GM12878 (cell line): Measurements from ENCODE around the gene MYO1D. TPM values are rescaled to one million over a fixed set of nuclear protein-coding genes. Genes with fewer than 3 reads are reported as not detected.
"Not testable (repeated sequence)": the region's sequence is repeated elsewhere in the genome, so short reads cannot be mapped to it uniquely, and the experiment has no call there.

Source experiments
- ATAC-seq: fragments of 200-7000 bp; cut with Tn5 transposase; 3 replicates; pipeline ENCODE4 v1.9.1; 2020; ENCODE audit warnings: mild to moderate bottlenecking, moderate library complexity
- BruUV-seq: library from RNA; stranded (reverse); fragments of 400-500 nt; replicated peaks from 2 replicates; lab custom pipeline; 2021; lab: Mats Ljungman, UMichigan
- CTCF ChIA-PET: fragments of 300-600 bp; sonication (Branson Sonifier 250); formaldehyde crosslinking; extraction: SDS; loops from one replicate; lab custom pipeline; 2021; ENCODE audit warnings: inconsistent platforms; lab: Yijun Ruan, JAX
- POLR2A ChIA-PET: fragments of 350-600 bp; formaldehyde crosslinking; extraction: SDS; loops from one replicate; lab custom pipeline; 2021; ENCODE audit warnings: inconsistent platforms; lab: Charles Lee
- RAD21 ChIA-PET: fragments of 300-600 bp; sonication (Branson Sonifier 250); formaldehyde crosslinking; loops from one replicate; lab custom pipeline; 2023; ENCODE audit warnings: antibody characterized with exemption; ENCODE audit not compliant: unreplicated experiment; lab: Charles Lee
- SMC1A ChIA-PET: fragments of 300-600 bp; sonication (Branson Sonifier 250); formaldehyde crosslinking; loops from one replicate; lab custom pipeline; 2023; ENCODE audit not compliant: unreplicated experiment, uncharacterized antibody; lab: Charles Lee
- DNase-seq: peaks from one replicate; pipeline ENCODE4 v3.0.0-alpha.2; 2011; ENCODE audit warnings: low read depth, low spot score
- FAIRE-seq: peaks from 3 replicates; lab custom pipeline; 2011; peaks lifted over from hg19 to GRCh38; lab: Jason Lieb, UNC
- H2AFZ ChIP-seq: 2 replicates; pipeline ENCODE4 v1.6.0; 2011; ENCODE audit warnings: low read depth, low read length, control low read depth; ENCODE audit not compliant: control insufficient read depth
- H3K27ac ChIP-seq: 2 replicates; pipeline ENCODE4 v1.5.1; 2011; ENCODE audit warnings: control low read depth; ENCODE audit not compliant: control insufficient read depth, insufficient read depth
- H3K27me3 ChIP-seq, 2 experiments: replicated peaks in 1 of 2; 2 replicates each; pipeline versions ENCODE4 v1.6.0 to v1.6.1; 2011; ENCODE audit warnings: low read length in 1 of 2; ENCODE audit not compliant: control insufficient read depth in 2 of 2, insufficient read depth in 2 of 2
- H3K36me3 ChIP-seq, 2 experiments: 2 replicates each; pipeline ENCODE4 v1.5.1; 2011; ENCODE audit warnings: low read length in 1 of 2; ENCODE audit not compliant: control insufficient read depth in 2 of 2, insufficient read depth in 2 of 2
- H3K4me1 ChIP-seq: 2 replicates; pipeline ENCODE4 v1.6.1; 2011; ENCODE audit warnings: mild to moderate bottlenecking, low read length, moderate library complexity, mixed read lengths; ENCODE audit not compliant: control insufficient read depth, insufficient read depth
- H3K4me2 ChIP-seq: 2 replicates; pipeline ENCODE4 v1.6.0; 2011; ENCODE audit warnings: control low read depth; ENCODE audit not compliant: control insufficient read depth, insufficient read depth
- H3K4me3 ChIP-seq: fragments of 200-600 bp; sonication (generic); 2 replicates; pipeline ENCODE4 v1.5.1; 2016
- H3K79me2 ChIP-seq: 2 replicates; pipeline ENCODE4 v1.6.0; 2011; ENCODE audit warnings: low read length; ENCODE audit not compliant: control insufficient read depth, insufficient read depth
- H3K9ac ChIP-seq: 2 replicates; pipeline ENCODE4 v1.8.0; 2011; ENCODE audit warnings: low read length, control low read depth, mixed read lengths; ENCODE audit not compliant: control insufficient read depth, insufficient read depth
- H3K9me3 ChIP-seq: replicated peaks from 3 replicates; pipeline ENCODE4 v1.5.1; 2011; ENCODE audit warnings: mild to moderate bottlenecking, low read length; ENCODE audit not compliant: control insufficient read depth, insufficient read depth
- H4K20me1 ChIP-seq: 2 replicates; pipeline ENCODE4 v1.6.0; 2011; ENCODE audit not compliant: control insufficient read depth, insufficient read depth
- FOXM1 ChIP-seq: IDR thresholded peaks from 2 replicates; pipeline ENCODE4 v1.6.1; 2012; ENCODE audit warnings: low read depth, mild to moderate bottlenecking, inconsistent platforms, low read length, moderate library complexity
- JUNB ChIP-seq: IDR thresholded peaks from 2 replicates; pipeline ENCODE4 v1.6.1; 2016; ENCODE audit warnings: antibody characterized with exemption, mild to moderate bottlenecking
- ZBTB40 ChIP-seq: fragments of 450-650 bp; IDR thresholded peaks from 2 replicates; pipeline ENCODE4 v1.6.1; 2016; ENCODE audit warnings: mild to moderate bottlenecking, moderate library complexity, borderline replicate concordance
- WGBS: methylation state at CpG from one replicate; pipeline ENCODE4 v1.1.6; 2016; ENCODE audit warnings: low lambda C conversion rate; ENCODE audit not compliant: insufficient replicate concordance, insufficient coverage; ENCODE audit errors: missing lambda C conversion rate; 5-methylcytosine and 5-hydroxymethylcytosine counted together
- in situ Hi-C: fragments of 300-500 bp; cut with MboI; formaldehyde crosslinking; loops from 9 replicates; pipeline ENCODE4 v1.14.3; 2018; ENCODE audit warnings: mixed read lengths
- intact Hi-C: fragments of 100-400 bp; cut with micrococcal nuclease; formaldehyde crosslinking; loops from one replicate; pipeline ENCODE4 v1.14.2; 2022; ENCODE audit not compliant: unreplicated experiment
- polyA plus RNA-seq, 11 experiments: library from polyadenylated mRNA; depleted of rRNA in 4 of 11; unstranded in 6 of 11; stranded (reverse) in 5 of 11; fragments of >200 nt; fragmentation: Nextera tagmentation in 4 of 11; fragmentation: Illumina TruSeq in 1 of 11; extraction: Ambion mirVana in 4 of 11; extraction: Trizol in 1 of 11; gene quantifications; 1 replicate in 1 of 11; 2 replicates in 10 of 11; pipeline versions ENCODE4 v1.2.1 to v1.2.3, GENCODE V29; 2011 to 2016; ENCODE audit warnings: inconsistent platforms in 2 of 11, missing spikeins in 2 of 11, low read depth in 1 of 11
- total RNA-seq, 4 experiments: library from RNA; depleted of rRNA in 3 of 4; stranded (reverse); fragments of >200 nt in 3 of 4; fragmentation: Illumina TruSeq in 1 of 4; extraction: Trizol in 1 of 4; gene quantifications; 2 replicates each; pipeline versions ENCODE4 v1.2.1 to v1.2.3, GENCODE V29; 2013 to 2021

Gene MYO1D
- total and polyA plus RNA-seq, 10 of the 15 experiments (the other 5 are each of a cell fraction or from before 2014, with no cell fraction given): 1.8 to 37.7 (median 25.4) TPM

DNA sequence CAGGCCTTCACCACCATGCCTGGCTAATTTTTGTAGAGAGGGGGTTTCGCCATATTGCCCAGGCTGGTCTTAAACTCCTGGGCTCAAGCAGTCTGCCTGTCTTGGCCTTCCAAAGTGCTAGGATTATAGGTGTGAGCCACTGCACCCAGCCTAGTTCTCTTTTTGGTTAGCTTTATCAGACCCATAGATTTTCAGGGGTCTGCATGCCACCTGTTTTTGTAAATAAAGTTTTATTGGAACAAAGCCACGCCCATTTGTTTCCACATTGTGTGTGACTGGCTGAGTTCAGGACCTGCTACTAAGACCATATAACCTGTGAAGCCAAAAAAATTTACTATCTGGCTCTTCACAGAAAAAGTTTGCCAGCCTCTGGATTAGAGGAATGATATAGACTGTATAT is 425.0 kb downstream of the MYO1D start (continued):
- TF ChIP-seq ZBTB40 (peak; percentile 85), FOXM1 (no peak), JUNB (no peak)

DNA sequence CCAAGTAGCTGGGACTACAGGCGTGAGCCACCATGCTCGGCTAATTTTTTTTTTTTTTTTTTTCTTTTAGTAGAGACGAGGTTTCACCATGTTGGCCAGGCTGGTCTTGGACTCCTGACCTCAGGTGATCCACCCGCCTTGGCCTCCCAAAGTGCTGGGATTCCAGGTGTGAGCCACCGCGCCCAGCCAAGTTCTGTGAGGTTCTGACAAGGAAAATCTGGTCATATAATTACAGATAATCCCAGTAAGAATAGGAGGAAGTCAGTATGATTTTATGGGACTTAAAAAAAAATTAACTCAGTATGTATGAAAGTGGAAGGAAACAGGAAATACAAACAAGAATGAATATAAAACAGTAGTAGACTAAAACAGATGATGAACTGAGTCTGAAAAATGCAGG is 426.5 kb downstream of the MYO1D start:
- H3K36me3 ChIP-seq: peaks cover 7 to 18% of the 10 kb centered on the region in 2 experiments
- FAIRE-seq, RAD21 ChIA-PET: not testable (repeated sequence)

More for the DNA sequence above, 426.5 kb downstream of the MYO1D start:
- H3K9me3 ChIP-seq, H3K27me3 ChIP-seq, H3K9ac ChIP-seq, SMC1A ChIA-PET, H3K4me3 ChIP-seq, BruUV-seq, H3K4me2 ChIP-seq, H4K20me1 ChIP-seq, ATAC-seq, H3K27ac ChIP-seq, H2AFZ ChIP-seq, H3K4me1 ChIP-seq, DNase-seq, intact Hi-C loops: not testable (repeated sequence)
- in situ Hi-C loops: loop anchor here (25.0 kb wide), 1 partner anchor 462 kb away; no protein-coding TSS in a partner anchor
- 98% methylated on average over 4 of the region's 6 CpGs for WGBS
- peaks cover 37% of the 10 kb centered on the region for H3K79me2 ChIP-seq
- ChIA-PET POLR2A (interaction anchor here (0.7 kb wide), 1 partner anchor 197 kb away, joined by 3 read pairs; no protein-coding TSS in a partner anchor), CTCF (interaction anchor here (0.6 kb wide), 1 partner anchor 321 kb away, joined by 3 read pairs; no protein-coding TSS in a partner anchor)
